HEK293 (cell line): ENCODE data around the gene MARVELD1.

ENCODE experiments used
- EGR2 ChIP-seq: fragments of 450-650 bp; formaldehyde crosslinking; IDR thresholded peaks from 2 replicates; pipeline ENCODE4 v1.5.1; 2016; ENCODE audit warnings: low read depth, missing biosample characterization, missing genetic modification characterization
- GLIS1 ChIP-seq: fragments of 450-650 bp; formaldehyde crosslinking; IDR thresholded peaks from 2 replicates; pipeline ENCODE4 v1.5.1; 2016; ENCODE audit warnings: missing biosample characterization, missing genetic modification characterization
- HIC1 ChIP-seq: fragments of 450-650 bp; formaldehyde crosslinking; IDR thresholded peaks from 2 replicates; pipeline ENCODE4 v1.5.1; 2016; ENCODE audit warnings: missing biosample characterization, missing genetic modification characterization
- KLF16 ChIP-seq: fragments of 450-650 bp; formaldehyde crosslinking; IDR thresholded peaks from 2 replicates; pipeline ENCODE4 v1.5.1; 2017; ENCODE audit warnings: missing biosample characterization, missing genetic modification characterization
- KLF17 ChIP-seq: fragments of 450-650 bp; formaldehyde crosslinking; IDR thresholded peaks from 2 replicates; pipeline ENCODE4 v1.5.1; 2016; ENCODE audit warnings: missing biosample characterization, missing genetic modification characterization
- KLF8 ChIP-seq: fragments of 450-650 bp; formaldehyde crosslinking; IDR thresholded peaks from 2 replicates; pipeline ENCODE4 v1.5.1; 2016; ENCODE audit warnings: missing biosample characterization, missing genetic modification characterization
- PATZ1 ChIP-seq: fragments of 450-650 bp; formaldehyde crosslinking; IDR thresholded peaks from 2 replicates; pipeline ENCODE4 v1.5.1; 2016; ENCODE audit warnings: missing biosample characterization, missing genetic modification characterization
- SCRT2 ChIP-seq: fragments of 450-650 bp; formaldehyde crosslinking; IDR thresholded peaks from 2 replicates; pipeline ENCODE4 v1.5.1; 2016; ENCODE audit warnings: missing biosample characterization, missing genetic modification characterization
- SP2 ChIP-seq: fragments of 450-650 bp; formaldehyde crosslinking; IDR thresholded peaks from 2 replicates; pipeline ENCODE4 v1.5.1; 2016; ENCODE audit warnings: missing biosample characterization, missing genetic modification characterization
- WT1 ChIP-seq: fragments of 450-650 bp; formaldehyde crosslinking; IDR thresholded peaks from 2 replicates; pipeline ENCODE4 v1.5.1; 2016; ENCODE audit warnings: missing biosample characterization, missing genetic modification characterization
- ZNF132 ChIP-seq: fragments of 450-650 bp; formaldehyde crosslinking; IDR thresholded peaks from 2 replicates; pipeline ENCODE4 v1.5.1; 2017; ENCODE audit warnings: missing biosample characterization, missing genetic modification characterization, borderline replicate concordance
- ZNF148 ChIP-seq: fragments of 450-650 bp; formaldehyde crosslinking; IDR thresholded peaks from 2 replicates; pipeline ENCODE4 v1.5.0; 2017; ENCODE audit warnings: missing biosample characterization, missing genetic modification characterization, borderline replicate concordance
- ZNF341 ChIP-seq: fragments of 450-650 bp; formaldehyde crosslinking; IDR thresholded peaks from 2 replicates; pipeline ENCODE4; 2016; ENCODE audit warnings: low read depth, missing biosample characterization, missing genetic modification characterization
- ZNF391 ChIP-seq: fragments of 450-650 bp; formaldehyde crosslinking; IDR thresholded peaks from 2 replicates; pipeline ENCODE4 v1.5.1; 2016; ENCODE audit warnings: low read depth, missing biosample characterization, missing genetic modification characterization, borderline replicate concordance
- ZNF398 ChIP-seq: fragments of 450-650 bp; formaldehyde crosslinking; IDR thresholded peaks from 2 replicates; pipeline ENCODE4 v1.5.1; 2017; ENCODE audit warnings: missing biosample characterization, missing genetic modification characterization
- ZNF48 ChIP-seq: fragments of 450-650 bp; formaldehyde crosslinking; IDR thresholded peaks from 2 replicates; pipeline ENCODE4 v1.5.1; 2016; ENCODE audit warnings: missing biosample characterization, missing genetic modification characterization
- ZNF488 ChIP-seq: fragments of 450-650 bp; formaldehyde crosslinking; IDR thresholded peaks from 2 replicates; pipeline ENCODE4 v1.5.1; 2016; ENCODE audit warnings: missing biosample characterization, missing genetic modification characterization
- ZNF501 ChIP-seq: fragments of 450-650 bp; formaldehyde crosslinking; IDR thresholded peaks from 2 replicates; pipeline ENCODE4 v1.5.1; 2016; ENCODE audit warnings: missing biosample characterization, missing genetic modification characterization
- ZNF610 ChIP-seq: fragments of 450-650 bp; formaldehyde crosslinking; IDR thresholded peaks from 2 replicates; pipeline ENCODE4 v1.5.1; 2016; ENCODE audit warnings: missing biosample characterization, missing genetic modification characterization, borderline replicate concordance
- ZNF639 ChIP-seq: fragments of 450-650 bp; formaldehyde crosslinking; IDR thresholded peaks from 2 replicates; pipeline ENCODE4 v1.5.1; 2016; ENCODE audit warnings: missing biosample characterization, missing genetic modification characterization
- ZNF664 ChIP-seq: fragments of 450-650 bp; formaldehyde crosslinking; IDR thresholded peaks from 2 replicates; pipeline ENCODE4 v1.5.1; 2016; ENCODE audit warnings: missing biosample characterization, missing genetic modification characterization
- ZNF704 ChIP-seq: fragments of 450-650 bp; formaldehyde crosslinking; IDR thresholded peaks from 2 replicates; pipeline ENCODE4 v1.5.1; 2016; ENCODE audit warnings: missing biosample characterization, missing genetic modification characterization
- ZNF707 ChIP-seq: fragments of 450-650 bp; formaldehyde crosslinking; IDR thresholded peaks from 2 replicates; pipeline ENCODE4 v1.5.1; 2016; ENCODE audit warnings: missing biosample characterization, missing genetic modification characterization
- ZNF792 ChIP-seq: fragments of 450-650 bp; formaldehyde crosslinking; IDR thresholded peaks from 2 replicates; pipeline ENCODE4 v1.5.1; 2016; ENCODE audit warnings: missing biosample characterization, missing genetic modification characterization
- ZNF843 ChIP-seq: fragments of 450-650 bp; formaldehyde crosslinking; IDR thresholded peaks from 2 replicates; pipeline ENCODE4 v1.5.1; 2016; ENCODE audit warnings: missing biosample characterization, missing genetic modification characterization
- ZSCAN23 ChIP-seq: fragments of 450-650 bp; formaldehyde crosslinking; IDR thresholded peaks from 2 replicates; pipeline ENCODE4 v1.5.1; 2016; ENCODE audit warnings: missing biosample characterization, missing genetic modification characterization

The MARVELD1 gene

GRCh38 chr10:97713339-97713825 is at the start of gene MARVELD1 (continued):
- peak; percentile 39; the same call in 1 of the 2 replicates for TF ChIP-seq ZNF610 (tag by site-specific recombination)
- TF ChIP-seq KLF8, result peak; percentile 75
- peak; percentile 39; the same call in 1 of the 2 replicates for TF ChIP-seq KLF17 (tag by site-specific recombination)
- no peak for TF ChIP-seq ZNF48 (tag by site-specific recombination)
- peak; percentile 92 for TF ChIP-seq ZNF398 (tag by site-specific recombination)
- peak; percentile 84 for TF ChIP-seq HIC1
- TF ChIP-seq ZSCAN23 (tag by site-specific recombination), result no peak
- no peak for TF ChIP-seq ZNF639
- TF ChIP-seq SP2 (tag by site-specific recombination), result peak; percentile 94
- no peak for TF ChIP-seq ZNF664 (tag by site-specific recombination)
- no peak for TF ChIP-seq ZNF704
- TF ChIP-seq PATZ1 (tag by site-specific recombination), result peak; percentile 91
- TF ChIP-seq GLIS1 (tag by site-specific recombination), result peak; percentile 30; the same call in 1 of the 2 replicates
- TF ChIP-seq ZNF132 (tag by site-specific recombination), result no peak
- peak; percentile 68 for TF ChIP-seq WT1 (tag by site-specific recombination)
- TF ChIP-seq ZNF843 (tag by site-specific recombination), result peak; percentile 56; the same call in 1 of the 2 replicates
- no peak for TF ChIP-seq ZNF707 (tag by site-specific recombination)
- TF ChIP-seq ZNF341 (tag by site-specific recombination), result peak; percentile 98
- 0 out of 2 replicates have a peak, but pooled peaks have one; percentile 68 for TF ChIP-seq ZNF391
- no peak for TF ChIP-seq ZNF792 (tag by site-specific recombination)
- TF ChIP-seq SCRT2 (tag by site-specific recombination), result no peak
- peak; percentile 60 for TF ChIP-seq EGR2 (tag by site-specific recombination)
- no peak for TF ChIP-seq ZNF148
- TF ChIP-seq KLF16, result peak; percentile 63; the same call in 1 of the 2 replicates
- TF ChIP-seq ZNF488, result no peak
- TF ChIP-seq ZNF501 (tag by site-specific recombination), result 0 out of 2 replicates have a peak, but pooled peaks have one; percentile 45
